HK-2 (cell line): Measurements from ENCODE around the gene LIPE.
"Not testable (repeated sequence)": the region's sequence is repeated elsewhere in the genome, so short reads cannot be mapped to it uniquely, and the experiment has no call there.

Experiments used
- DNase-seq: peaks from one replicate; pipeline ENCODE4 v3.0.0-alpha.2; 2018; ENCODE audit not compliant: unreplicated experiment

The LIPE gene, protein sequence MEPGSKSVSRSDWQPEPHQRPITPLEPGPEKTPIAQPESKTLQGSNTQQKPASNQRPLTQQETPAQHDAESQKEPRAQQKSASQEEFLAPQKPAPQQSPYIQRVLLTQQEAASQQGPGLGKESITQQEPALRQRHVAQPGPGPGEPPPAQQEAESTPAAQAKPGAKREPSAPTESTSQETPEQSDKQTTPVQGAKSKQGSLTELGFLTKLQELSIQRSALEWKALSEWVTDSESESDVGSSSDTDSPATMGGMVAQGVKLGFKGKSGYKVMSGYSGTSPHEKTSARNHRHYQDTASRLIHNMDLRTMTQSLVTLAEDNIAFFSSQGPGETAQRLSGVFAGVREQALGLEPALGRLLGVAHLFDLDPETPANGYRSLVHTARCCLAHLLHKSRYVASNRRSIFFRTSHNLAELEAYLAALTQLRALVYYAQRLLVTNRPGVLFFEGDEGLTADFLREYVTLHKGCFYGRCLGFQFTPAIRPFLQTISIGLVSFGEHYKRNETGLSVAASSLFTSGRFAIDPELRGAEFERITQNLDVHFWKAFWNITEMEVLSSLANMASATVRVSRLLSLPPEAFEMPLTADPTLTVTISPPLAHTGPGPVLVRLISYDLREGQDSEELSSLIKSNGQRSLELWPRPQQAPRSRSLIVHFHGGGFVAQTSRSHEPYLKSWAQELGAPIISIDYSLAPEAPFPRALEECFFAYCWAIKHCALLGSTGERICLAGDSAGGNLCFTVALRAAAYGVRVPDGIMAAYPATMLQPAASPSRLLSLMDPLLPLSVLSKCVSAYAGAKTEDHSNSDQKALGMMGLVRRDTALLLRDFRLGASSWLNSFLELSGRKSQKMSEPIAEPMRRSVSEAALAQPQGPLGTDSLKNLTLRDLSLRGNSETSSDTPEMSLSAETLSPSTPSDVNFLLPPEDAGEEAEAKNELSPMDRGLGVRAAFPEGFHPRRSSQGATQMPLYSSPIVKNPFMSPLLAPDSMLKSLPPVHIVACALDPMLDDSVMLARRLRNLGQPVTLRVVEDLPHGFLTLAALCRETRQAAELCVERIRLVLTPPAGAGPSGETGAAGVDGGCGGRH

DNA sequence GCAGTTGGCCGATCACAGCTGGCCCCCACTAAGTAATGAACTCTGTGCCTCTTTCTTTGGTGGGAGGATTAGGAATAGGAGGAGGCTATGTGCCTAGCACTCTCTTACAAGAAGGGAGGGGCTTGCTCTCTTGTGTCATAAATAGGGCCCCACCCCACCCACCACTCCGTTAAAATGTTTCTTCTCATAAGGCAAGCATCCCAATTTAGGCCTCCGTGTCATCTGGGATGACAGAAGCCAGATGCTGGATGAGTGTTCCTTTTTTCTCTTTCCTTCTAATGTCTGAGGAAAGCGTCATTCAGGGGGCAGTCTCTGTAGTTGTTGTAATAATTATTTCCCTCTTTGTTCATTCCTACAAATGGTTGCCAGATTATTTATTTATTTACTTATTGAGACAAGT lies at the start of gene LIPE:
LIPE (minus strand) TSS at position 76 of the 400 bp plus-strand sequence. CDS start 239 bp downstream, outside the sequence.
- DNase-seq: no peak

DNA sequence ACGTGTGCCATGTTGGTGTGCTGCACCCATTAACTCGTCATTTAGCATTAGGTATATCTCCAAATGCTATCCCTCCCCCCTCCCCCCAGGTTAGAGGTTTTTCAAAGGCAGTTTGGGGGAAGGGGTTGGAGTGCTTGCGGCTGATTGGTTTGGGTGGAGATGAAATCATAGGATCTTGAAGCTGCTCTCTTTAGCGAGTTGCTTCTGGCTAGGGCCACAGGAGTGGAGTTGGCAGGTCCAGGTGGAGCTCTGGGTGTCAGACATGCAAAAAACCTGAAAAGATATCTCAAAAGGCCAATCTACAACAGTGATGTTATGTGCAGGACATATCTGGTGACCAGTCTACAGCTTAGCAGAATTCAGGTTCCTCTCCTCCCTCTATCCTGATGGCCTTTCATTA lies 48.2 kb upstream of the LIPE start:
- DNase-seq: no peak

DNA sequence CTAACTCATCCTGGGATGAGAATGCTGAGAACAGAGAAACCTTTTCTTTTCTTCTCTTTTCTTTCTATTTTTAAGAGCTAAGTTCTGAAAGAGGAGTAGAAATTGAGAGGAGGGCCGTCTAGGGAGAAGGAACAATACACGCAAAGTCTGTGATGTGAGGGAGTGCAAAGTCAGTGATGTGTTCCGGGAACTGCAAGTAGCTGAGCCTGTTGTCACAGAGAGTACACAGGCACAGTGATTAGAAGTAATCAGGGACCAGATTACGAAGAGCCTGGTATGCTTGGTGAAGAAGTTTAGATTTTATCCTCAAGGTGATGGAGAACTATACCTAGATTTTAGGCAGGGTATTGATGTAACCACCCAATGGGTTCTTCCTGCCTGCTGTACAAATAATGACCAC lies 47.6 kb upstream of the LIPE start:
- no peak for DNase-seq

DNA sequence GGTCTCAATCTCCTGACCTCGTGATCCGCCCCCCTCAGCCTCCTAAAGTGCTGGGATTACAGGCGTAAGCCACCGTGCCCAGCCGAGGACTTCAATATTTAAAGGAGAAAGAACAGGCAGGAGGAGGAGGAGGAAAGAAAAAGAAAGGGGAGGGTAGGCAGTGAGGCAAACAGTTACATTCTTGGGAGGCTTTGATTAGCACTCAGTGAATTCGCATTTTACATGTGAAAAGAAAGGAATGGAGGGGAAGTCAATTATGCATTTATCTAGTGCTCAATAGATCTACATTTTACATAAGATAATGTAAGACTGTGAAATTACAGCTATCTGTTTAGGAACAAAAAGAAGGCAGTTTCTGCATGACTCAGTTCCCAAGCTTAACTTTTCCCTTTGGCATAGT lies 46.5 kb upstream of the LIPE start:
- DNase-seq: no peak

DNA sequence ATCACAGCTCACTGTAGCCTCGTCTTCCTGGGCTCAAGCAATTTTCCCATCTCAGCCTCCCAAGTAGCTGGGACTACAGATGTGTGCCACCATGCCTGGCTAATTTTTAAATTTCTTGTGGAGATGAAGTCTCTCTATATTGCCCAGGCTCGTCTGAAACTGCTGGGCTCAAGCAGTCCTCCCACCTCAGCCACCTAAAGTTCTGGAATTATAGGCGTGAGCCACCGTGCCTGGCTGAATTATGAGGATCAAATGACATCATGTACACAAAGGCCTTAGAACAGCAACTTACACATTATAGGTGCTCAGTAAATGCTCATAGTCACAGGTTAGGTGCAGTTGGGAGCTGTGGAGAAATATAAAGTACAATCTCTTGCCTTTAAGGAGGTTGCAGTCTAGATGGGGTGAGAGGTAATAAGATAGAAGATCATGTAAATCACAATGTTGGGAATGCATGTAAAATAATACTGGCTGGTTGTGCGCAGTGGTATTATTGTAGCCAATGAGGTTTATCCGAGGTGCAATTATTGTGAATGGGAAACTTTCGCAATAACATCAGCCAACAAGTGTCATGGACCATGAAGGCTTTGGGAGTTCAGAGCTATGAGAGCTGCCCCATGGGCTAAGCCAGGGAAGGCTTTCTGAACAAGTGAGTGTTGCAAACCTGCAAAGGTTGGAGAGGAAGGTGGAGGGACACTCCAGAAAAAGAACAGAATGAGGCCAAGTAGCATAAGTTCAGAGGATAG lies 45.4 kb upstream of the LIPE start:
- no peak for DNase-seq

DNA sequence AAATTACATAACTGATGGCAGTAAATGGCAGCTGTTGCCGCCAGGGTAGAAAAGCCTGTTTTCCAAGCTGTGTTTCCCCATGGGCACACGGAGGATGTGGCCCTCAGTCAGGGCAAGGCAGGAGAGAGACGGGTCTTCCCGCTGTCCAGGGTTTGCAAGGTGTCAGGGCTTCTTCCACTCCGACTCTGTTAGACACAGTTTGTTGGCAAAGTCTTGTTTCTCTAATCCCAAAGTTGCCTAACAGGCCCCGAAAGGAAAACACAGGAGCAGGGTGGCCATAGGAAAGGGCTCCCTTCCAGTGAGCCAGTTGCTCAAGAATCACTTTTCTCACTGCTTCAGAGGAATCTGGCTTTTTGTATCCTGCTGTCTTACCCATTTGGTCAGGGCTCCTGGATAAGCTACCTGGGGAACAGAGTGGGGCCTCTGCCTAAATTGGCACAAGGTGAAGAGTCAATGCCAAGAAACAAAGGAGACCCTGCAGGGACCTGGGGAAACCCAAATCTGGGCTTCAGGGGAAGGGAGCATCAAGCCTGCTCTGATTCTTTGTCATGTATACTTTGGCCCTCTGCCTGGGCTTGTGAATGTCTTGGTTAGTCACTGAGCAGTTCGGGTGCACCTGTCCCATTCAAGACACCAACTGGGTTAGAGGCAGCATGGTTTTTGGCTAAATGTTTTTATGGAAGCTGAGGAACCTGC lies 44.5 kb upstream of the LIPE start:
- DNase-seq: no peak

DNA sequence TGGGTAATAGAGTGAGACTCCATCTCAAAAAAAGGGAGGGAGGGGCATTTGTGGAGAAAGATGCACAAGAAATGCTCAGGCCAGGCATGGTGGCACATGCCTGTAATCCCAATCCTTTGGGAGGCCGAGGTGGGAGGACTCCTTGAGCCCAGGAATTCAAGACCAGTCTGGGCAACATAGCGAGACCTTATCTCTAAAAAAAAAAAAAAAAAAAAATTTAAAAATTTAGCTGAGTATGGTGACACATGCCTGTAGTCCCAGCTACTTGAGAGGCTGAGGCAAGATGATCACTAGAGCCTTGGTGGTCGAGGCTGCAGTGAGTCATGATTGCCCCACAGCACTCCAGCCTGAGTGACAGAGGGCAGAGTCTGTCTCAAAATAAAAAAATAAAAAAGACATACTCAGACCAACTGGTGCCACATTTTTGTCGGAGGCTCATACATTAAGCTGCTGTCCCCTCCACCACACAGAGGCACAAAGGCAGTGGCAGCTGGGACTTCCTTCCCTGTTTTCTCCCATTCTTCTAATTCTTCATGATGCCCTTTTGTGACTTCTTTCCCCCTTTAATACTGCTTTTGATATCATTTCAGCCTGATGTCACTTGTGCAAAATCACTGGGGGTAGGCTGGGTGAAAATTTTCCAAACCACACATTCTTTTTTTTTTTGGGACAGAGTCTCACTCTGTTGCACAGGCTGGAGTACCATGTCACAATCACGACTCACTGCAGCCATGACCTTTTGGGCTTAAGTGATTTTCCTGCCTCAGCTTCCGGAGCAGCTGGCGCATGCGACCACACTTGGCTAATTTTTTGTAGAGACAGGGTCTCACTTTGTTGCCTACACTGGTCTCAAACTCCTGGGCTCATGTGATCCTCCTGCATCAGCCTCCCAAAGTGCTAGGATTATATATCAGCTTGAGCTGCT lies 42.4 kb upstream of the LIPE start:
- no peak for DNase-seq

DNA sequence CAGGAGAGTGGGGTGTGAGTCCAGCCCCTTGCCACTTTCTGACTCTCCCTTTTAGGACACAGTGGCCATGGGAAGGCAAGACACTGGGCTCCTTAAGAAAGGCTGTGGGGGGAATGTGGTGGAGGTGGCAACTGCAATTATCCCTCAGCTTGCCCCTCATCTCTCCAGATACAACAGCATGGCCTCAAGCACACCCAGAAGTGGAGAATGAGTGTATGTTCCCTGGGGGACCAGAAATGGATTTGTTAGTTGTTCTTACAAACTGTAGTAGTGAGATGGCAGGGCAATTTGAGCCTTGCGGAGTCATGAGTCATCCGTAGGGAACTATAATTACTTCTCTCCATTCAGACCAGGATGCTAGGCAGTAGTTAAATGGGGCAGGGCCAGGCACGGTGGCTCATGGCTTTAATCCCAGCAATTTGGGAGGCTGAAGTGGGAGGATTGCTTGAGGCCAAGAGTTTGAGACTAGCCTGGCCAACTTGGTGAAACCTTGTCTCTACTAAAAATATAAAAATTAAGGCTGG lies 41.1 kb upstream of the LIPE start:
- peak; percentile 12 for DNase-seq

DNA sequence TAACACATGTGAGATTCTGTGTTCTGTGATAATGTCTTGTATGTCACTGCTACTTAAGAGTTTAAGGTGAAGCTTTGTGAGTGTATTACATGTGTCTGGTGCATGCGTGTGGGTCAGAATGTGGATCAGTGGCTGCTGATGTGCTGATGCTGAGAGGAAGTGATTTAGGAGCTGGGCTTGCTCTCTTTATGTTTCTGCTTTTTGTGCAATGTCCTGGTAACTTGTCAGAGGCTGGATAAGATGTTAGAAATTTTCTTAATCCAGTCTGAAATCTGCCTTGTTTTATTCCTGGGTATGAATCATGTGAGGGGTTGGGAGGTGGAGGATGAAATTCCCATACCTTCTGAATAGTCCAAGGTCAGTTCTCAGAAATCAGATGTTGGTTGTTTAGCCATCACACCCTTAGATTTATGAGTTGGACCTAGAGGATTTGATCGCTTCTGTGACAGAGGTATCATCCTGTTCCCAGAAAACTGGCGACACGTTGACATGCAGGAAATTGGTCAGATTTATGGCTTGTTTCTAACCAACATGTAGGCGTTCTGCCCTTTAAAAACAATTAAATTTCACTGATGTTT lies 40.1 kb upstream of the LIPE start:
- DNase-seq: no peak

DNA sequence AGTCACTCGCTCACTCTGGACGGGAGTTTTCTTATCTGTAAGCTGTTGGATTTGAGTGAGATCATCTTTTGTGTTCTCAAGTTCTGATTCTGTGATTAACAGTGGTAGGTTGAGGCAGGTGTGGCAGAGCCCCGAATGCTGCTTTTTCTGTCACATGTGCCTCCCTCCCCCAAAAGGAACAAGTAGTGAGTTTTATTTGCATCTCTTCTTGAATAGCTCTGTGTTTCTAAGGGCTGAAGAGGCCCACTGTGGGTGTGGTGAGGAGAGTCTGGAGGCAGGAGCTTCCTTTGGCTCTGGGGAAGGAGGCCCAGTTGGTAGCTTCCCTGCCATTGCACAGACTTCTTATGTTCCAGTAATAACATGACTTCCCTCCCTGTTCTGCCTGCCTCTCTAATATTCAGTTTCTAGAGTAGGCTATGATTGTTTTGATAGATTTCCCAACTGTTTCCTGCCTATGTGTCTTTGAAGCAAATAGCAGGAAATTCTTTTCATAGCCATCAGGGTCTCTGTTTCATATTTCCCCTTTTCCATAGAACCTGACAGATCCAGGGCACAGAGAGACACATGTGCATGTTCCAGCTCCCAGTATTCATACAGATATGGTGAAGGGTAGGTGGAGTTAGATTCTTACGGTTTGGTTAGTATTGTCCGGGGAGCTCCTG lies 39.5 kb upstream of the LIPE start:
- DNase-seq: no peak

DNA sequence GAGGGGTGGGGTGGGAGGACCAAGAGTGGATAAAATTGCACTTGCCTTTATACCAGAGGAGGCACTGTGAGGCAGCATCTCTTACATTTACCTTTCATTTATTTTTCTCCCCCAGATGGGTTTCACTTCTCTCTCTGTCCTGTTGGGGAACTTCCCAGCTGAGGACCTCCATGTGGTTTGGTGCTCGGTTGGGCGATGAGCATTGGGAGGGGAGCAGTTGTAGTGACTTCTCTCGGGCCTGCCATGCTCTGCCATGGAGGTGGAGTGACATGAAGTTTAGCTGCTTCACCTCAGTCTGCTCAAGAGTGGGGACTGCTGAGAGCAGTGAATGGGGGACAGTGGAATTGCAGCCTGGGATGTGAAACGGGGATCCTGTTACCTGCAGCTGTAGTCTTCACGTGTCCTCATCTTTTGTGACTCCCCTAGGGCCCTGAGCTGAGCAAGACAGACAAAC lies 38.7 kb upstream of the LIPE start:
- no peak for DNase-seq

DNA sequence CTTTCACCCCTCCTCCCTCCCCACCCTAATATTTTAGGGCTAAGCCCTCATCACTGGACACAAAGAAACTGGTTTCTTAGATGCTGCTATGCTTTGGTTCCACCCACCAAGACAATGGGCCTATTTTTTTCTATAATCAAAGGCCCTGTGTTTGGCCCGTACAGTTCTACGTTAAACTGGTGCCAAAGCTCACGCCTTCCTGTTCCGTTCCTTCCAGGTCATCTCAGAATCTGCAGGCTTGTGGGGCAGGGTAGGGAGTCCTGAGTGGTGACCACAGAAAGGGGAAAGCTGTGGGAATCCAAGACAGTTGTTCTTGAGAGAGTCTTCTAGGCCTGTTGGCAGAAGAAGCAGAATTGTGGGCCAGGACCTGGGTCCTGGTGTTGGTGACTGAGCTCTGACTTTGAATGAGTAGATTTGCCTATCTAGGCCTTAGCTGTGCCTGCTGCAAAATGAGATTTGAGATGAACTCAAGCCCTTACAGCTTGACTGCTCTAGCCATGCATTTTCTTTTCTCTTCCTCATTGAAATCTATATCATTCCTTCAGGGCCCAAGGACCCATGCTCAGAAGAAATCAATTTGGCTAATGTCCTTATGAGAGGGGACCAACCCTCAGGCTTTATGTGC lies 34.6 kb upstream of the LIPE start:
- DNase-seq: no peak

DNA sequence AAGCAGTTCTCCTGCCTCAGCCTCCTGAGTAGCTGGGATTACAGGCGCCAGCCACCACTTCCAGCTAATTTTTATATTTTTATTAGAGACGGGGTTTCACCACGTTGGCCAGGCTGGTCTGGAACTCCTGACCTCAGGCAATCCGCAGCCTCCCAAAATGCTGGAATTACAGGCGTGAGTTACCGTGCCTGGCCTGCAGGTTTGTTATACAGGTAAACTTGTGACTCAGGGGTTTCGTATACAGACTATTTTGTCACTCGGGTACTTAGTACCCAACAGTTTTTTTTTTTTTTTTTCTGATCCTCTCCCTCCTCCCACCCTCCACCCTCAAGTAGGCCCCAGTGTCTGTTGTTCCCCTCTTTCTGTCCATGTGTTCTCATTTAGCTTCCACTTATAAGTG lies 34.0 kb upstream of the LIPE start:
- not testable (repeated sequence) for DNase-seq

DNA sequence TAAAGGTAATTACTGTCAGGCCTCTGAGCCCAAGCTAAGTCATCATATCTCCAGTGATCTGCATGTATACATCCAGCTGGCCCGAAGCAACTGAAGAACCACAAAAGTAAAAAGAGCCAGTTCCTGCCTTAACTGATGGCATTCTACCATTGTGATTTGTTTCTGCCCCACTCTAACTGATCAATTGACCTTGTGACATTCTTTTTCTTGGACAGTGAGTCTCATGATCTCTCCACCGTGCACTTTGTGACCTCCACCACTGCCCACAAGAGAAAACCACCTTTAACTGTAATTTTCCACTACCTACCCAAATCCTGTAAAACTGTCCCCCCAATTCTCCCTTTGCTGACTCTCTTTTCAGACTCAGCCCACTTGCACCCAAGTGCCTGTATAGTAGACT lies 32.7 kb upstream of the LIPE start:
- DNase-seq: no peak

DNA sequence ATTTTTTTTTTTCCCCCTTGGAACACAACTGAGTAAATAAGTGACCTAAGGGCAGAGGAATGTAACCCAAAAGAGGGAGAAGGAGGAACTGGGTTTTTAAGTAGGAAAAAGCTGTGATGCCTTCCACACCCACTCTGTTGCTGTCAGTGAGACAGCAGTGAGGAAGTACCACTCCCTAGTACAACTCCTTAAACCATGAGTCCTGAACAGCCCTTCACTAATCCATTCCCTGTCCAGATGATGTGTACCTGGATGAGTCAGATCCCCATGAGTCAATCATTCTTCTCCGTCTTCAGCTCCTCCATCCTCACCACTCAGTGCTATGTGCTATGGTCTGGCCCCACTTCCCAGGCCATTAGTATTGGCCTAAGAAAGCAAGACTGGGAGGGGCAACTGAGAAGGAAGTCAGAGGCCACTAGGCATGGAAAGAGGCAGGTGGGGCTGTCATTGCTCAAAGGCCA lies 28.5 kb upstream of the LIPE start:
- peak; percentile 22 for DNase-seq

DNA sequence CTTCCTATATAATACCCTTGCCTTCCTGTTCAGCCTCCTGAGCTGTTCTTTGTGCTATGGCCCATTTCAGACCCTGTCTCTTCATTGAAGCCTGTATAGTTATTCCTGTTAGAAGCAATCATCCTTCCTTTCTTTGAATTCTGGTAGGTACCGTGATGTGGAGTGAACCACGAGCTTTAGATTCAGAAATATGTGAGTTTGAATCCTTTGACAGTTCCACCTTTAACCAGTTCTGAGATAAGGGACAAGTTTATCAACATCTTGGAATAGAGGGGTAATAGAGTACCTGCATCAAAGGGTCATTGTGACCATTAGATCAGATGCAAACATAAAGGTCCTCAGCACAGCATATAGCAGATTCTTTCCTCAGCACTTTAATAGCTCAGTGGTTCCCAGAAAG lies 27.9 kb upstream of the LIPE start:
- DNase-seq: no peak

DNA sequence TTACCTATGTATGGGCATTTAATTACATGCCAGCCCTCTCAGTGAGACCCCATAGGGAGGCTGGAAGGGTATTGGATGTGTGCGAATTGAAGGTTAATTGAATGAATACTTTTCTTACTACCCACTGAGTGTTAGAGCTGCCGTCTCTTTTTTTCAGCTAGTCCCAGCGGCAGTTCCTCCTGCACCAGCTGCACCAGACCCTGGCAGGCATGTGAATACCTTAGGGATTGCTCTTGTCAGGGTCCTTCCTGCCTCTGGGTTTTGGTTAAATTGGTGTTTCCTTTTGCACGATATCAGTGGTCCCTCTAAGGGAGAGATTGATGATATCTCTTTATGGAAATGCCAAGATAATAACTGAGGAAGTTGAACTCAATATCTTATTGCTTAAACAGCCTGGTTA lies 25.4 kb upstream of the LIPE start:
- no peak for DNase-seq

DNA sequence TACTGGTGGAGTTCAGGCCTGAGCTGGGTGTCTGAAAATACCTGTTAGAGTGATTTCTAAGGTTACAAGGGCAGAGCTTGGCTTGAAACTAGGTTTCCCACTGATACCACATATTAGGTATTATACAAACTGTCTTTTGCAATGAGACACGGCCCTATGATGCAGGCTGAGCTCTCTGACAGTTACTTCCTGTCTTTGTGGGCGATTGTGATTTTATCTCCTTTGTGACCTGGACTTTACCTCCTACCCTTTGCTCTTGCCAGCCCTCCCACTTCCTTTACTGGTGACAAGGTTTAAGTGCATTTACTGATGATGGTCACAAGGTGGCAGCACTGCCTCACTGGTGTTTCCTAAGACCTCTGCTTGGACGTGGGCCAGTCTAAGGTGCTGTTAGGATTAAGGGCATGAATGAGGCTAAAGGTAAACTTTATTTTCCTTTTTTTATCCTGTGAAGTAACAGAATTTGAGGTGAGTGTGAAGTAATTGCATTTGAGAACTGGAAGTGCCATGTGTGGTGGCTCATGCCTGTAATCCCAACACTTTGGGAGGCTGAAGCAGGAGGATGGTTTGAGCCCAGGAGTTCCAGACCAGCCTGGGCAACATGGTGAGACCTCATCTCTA lies 23.2 kb upstream of the LIPE start:
- peak; percentile 68 for DNase-seq
